Measurements from ENCODE around the gene HEG1. TPM values are rescaled to one million over a fixed set of nuclear protein-coding genes. Genes with fewer than 3 reads are reported as not detected.

HEG1 gene
- total RNA-seq, 6 experiments from 2014 or later = 88.6 to 126 (median 105) TPM

- TF ChIP-seq CTCF (IDR thresholded peaks at IDR 0.05) = no peak
- H3K27me3 Mint-ChIP-seq (ENCODE audit: insufficient read depth) = peaks cover 3% of the 10 kb centered on the region; the same call in 1 of the 2 replicates
- H3K4me1 Mint-ChIP-seq (ENCODE audit: low read depth) = peaks cover 47% of the 10 kb centered on the region
- peak overlapping the region; percentile 2; the same call in 1 of the 2 replicates for H3K27ac Mint-ChIP-seq
- H3K9me3 Mint-ChIP-seq = peaks cover 11% of the 10 kb centered on the region
- H3K4me3 Mint-ChIP-seq = peak overlapping the region; percentile 2; the same call in 1 of the 2 replicates
- peaks cover 20% of the 10 kb centered on the region for H3K36me3 Mint-ChIP-seq (ENCODE audit: low read depth)
- no peak for DNase-seq
Observed at GRCh38 chr3:125039131-125040100, 16.4 kb downstream of the HEG1 start.

- Mint-ChIP-seq H3K27ac (no peak overlapping the region), H3K4me3 (no peak overlapping the region)
Observed at GRCh38 chr3:125037498-125038150, 18.2 kb downstream of the HEG1 start.

GRCh38 chr3:125035217-125035616 is 20.6 kb downstream of the HEG1 start:
- H3K4me1 Mint-ChIP-seq (ENCODE audit: low read depth) = peaks cover 38% of the 10 kb centered on the region

More at GRCh38 chr3:125037498-125038150, 18.2 kb downstream of the HEG1 start:
- no peak for DNase-seq
- peaks cover 11% of the 10 kb centered on the region for H3K9me3 Mint-ChIP-seq
- H3K36me3 Mint-ChIP-seq (ENCODE audit: low read depth) = peaks cover 21% of the 10 kb centered on the region
- no peak for TF ChIP-seq CTCF (IDR thresholded peaks at IDR 0.05)
- peaks cover 1% of the 10 kb centered on the region; the same call in 1 of the 2 replicates for H3K27me3 Mint-ChIP-seq (ENCODE audit: insufficient read depth)
- H3K4me1 Mint-ChIP-seq (ENCODE audit: low read depth) = peaks cover 48% of the 10 kb centered on the region

GRCh38 chr3:125033616-125034015 is 22.2 kb downstream of the HEG1 start:
- H3K4me3 Mint-ChIP-seq = no peak overlapping the region
- peaks cover 11% of the 10 kb centered on the region for H3K9me3 Mint-ChIP-seq
- peaks cover 25% of the 10 kb centered on the region for H3K4me1 Mint-ChIP-seq (ENCODE audit: low read depth)
- peaks cover 23% of the 10 kb centered on the region for H3K36me3 Mint-ChIP-seq (ENCODE audit: low read depth)
- TF ChIP-seq CTCF (IDR thresholded peaks at IDR 0.05) = no peak
- H3K27ac Mint-ChIP-seq = no peak overlapping the region
- H3K27me3 Mint-ChIP-seq (ENCODE audit: insufficient read depth) = peaks cover 5% of the 10 kb centered on the region
- DNase-seq = no peak

More at GRCh38 chr3:125035217-125035616, 20.6 kb downstream of the HEG1 start:
- H3K36me3 Mint-ChIP-seq (ENCODE audit: low read depth) = peaks cover 17% of the 10 kb centered on the region
- H3K27ac Mint-ChIP-seq = no peak overlapping the region
- DNase-seq = no peak
- H3K4me3 Mint-ChIP-seq = no peak overlapping the region
- H3K27me3 Mint-ChIP-seq (ENCODE audit: insufficient read depth) = peaks cover 1% of the 10 kb centered on the region
- H3K9me3 Mint-ChIP-seq = peaks cover 11% of the 10 kb centered on the region
- no peak for TF ChIP-seq CTCF (IDR thresholded peaks at IDR 0.05)

GRCh38 chr3:125033135-125033534 is 22.7 kb downstream of the HEG1 start:
- DNase-seq = no peak
- H3K27me3 Mint-ChIP-seq (ENCODE audit: insufficient read depth) = peaks cover 5% of the 10 kb centered on the region
- peaks cover 28% of the 10 kb centered on the region for H3K36me3 Mint-ChIP-seq (ENCODE audit: low read depth)
- H3K9me3 Mint-ChIP-seq = peaks cover 11% of the 10 kb centered on the region
- no peak for TF ChIP-seq CTCF (IDR thresholded peaks at IDR 0.05)
- H3K4me1 Mint-ChIP-seq (ENCODE audit: low read depth) = peaks cover 27% of the 10 kb centered on the region
- no peak overlapping the region for H3K4me3 Mint-ChIP-seq
- peak overlapping the region; percentile 9; the same call in 1 of the 2 replicates for H3K27ac Mint-ChIP-seq

All from HFFc6 (cell line).